Measurements from ENCODE around the gene MVB12B. TPM values are rescaled to one million over a fixed set of nuclear protein-coding genes. Genes with fewer than 3 reads are reported as not detected.

The MVB12B gene
- total and polyA plus RNA-seq, 2 of the 13 experiments (the other 11 are each of a cell fraction or from before 2014, with no cell fraction given) = 12.1 to 30.1 TPM

- TF ChIP-seq ZNF580 (CRISPR knock-in tag; IDR thresholded peaks at IDR 0.05; ENCODE audit: borderline replicate concordance, low read depth) (no peak), ERF (CRISPR knock-in tag; IDR thresholded peaks at IDR 0.05) (no peak)
Observed at GRCh38 chr9:126327714-126328185, 1.1 kb downstream of the MVB12B start (continued).

GRCh38 chr9:126328407-126328806 is 1.8 kb downstream of the MVB12B start:
- H3K36me3 ChIP-seq (replicated peaks in 1 of 2; ENCODE audit: control insufficient read depth in 1 of 2, insufficient read depth in 2 of 2, low read length in 2 of 2) = no peaks in the 10 kb centered on the region
- TF ChIP-seq, protein P1, sequence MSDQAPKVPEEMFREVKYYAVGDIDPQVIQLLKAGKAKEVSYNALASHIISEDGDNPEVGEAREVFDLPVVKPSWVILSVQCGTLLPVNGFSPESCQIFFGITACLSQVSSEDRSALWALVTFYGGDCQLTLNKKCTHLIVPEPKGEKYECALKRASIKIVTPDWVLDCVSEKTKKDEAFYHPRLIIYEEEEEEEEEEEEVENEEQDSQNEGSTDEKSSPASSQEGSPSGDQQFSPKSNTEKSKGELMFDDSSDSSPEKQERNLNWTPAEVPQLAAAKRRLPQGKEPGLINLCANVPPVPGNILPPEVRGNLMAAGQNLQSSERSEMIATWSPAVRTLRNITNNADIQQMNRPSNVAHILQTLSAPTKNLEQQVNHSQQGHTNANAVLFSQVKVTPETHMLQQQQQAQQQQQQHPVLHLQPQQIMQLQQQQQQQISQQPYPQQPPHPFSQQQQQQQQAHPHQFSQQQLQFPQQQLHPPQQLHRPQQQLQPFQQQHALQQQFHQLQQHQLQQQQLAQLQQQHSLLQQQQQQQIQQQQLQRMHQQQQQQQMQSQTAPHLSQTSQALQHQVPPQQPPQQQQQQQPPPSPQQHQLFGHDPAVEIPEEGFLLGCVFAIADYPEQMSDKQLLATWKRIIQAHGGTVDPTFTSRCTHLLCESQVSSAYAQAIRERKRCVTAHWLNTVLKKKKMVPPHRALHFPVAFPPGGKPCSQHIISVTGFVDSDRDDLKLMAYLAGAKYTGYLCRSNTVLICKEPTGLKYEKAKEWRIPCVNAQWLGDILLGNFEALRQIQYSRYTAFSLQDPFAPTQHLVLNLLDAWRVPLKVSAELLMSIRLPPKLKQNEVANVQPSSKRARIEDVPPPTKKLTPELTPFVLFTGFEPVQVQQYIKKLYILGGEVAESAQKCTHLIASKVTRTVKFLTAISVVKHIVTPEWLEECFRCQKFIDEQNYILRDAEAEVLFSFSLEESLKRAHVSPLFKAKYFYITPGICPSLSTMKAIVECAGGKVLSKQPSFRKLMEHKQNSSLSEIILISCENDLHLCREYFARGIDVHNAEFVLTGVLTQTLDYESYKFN (CRISPR knock-in tag; conservative IDR thresholded peaks at IDR 0.05) = no peak
- no peak for TF ChIP-seq IRF2 (CRISPR knock-in tag; IDR thresholded peaks at IDR 0.05)
- TF ChIP-seq IKZF5 (CRISPR knock-in tag; IDR thresholded peaks at IDR 0.05) = no peak
- no peak for TF ChIP-seq THAP11 (CRISPR knock-in tag; IDR thresholded peaks at IDR 0.05)
- no peak for TF ChIP-seq ELF4 (CRISPR knock-in tag; IDR thresholded peaks at IDR 0.05; ENCODE audit: borderline replicate concordance)
- TF ChIP-seq KAT7 (CRISPR knock-in tag; IDR thresholded peaks at IDR 0.05; ENCODE audit: borderline replicate concordance) = no peak
- TF ChIP-seq, protein P2, sequence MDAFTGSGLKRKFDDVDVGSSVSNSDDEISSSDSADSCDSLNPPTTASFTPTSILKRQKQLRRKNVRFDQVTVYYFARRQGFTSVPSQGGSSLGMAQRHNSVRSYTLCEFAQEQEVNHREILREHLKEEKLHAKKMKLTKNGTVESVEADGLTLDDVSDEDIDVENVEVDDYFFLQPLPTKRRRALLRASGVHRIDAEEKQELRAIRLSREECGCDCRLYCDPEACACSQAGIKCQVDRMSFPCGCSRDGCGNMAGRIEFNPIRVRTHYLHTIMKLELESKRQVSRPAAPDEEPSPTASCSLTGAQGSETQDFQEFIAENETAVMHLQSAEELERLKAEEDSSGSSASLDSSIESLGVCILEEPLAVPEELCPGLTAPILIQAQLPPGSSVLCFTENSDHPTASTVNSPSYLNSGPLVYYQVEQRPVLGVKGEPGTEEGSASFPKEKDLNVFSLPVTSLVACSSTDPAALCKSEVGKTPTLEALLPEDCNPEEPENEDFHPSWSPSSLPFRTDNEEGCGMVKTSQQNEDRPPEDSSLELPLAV (CRISPR knock-in tag; conservative IDR thresholded peaks at IDR 0.05; ENCODE audit: low read depth) = no peak
- TF ChIP-seq, protein P3, sequence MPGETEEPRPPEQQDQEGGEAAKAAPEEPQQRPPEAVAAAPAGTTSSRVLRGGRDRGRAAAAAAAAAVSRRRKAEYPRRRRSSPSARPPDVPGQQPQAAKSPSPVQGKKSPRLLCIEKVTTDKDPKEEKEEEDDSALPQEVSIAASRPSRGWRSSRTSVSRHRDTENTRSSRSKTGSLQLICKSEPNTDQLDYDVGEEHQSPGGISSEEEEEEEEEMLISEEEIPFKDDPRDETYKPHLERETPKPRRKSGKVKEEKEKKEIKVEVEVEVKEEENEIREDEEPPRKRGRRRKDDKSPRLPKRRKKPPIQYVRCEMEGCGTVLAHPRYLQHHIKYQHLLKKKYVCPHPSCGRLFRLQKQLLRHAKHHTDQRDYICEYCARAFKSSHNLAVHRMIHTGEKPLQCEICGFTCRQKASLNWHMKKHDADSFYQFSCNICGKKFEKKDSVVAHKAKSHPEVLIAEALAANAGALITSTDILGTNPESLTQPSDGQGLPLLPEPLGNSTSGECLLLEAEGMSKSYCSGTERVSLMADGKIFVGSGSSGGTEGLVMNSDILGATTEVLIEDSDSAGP (CRISPR knock-in tag; IDR thresholded peaks at IDR 0.05; ENCODE audit: borderline replicate concordance) = no peak
- TF ChIP-seq ZBTB20 (CRISPR knock-in tag; IDR thresholded peaks at IDR 0.05; ENCODE audit: borderline replicate concordance, low read depth) = no peak
- H3K79me2 ChIP-seq (ENCODE audit: insufficient read depth, low read length) = peaks cover 34% of the 10 kb centered on the region
- FAIRE-seq (no peak), DNase-seq (ENCODE audit: low spot score) (no peak), ATAC-seq (no peak)
- intact Hi-C loops (cut with micrococcal nuclease; ENCODE audit: unreplicated experiment) = no loop called here
- H3K27me3 ChIP-seq (ENCODE audit: control insufficient read depth in 1 of 2, insufficient read depth in 2 of 2, low read length in 2 of 2) = no peaks in the 10 kb centered on the region
- peaks cover 67% of the 10 kb centered on the region for H3K4me1 ChIP-seq (ENCODE audit: insufficient read depth, low read length)
- no peaks in the 10 kb centered on the region for H4K20me1 ChIP-seq (ENCODE audit: insufficient read depth, low read length)
- BruUV-seq (replicated peaks) = no TSS peak
- in situ Hi-C loops (cut with HindIII; ENCODE audit: extremely low pct_ligation_motif_present, low pct_unique_long_range_greater_than_20kb) = no loop called here
- H3K4me2 ChIP-seq (ENCODE audit: low read depth, low read length) = peak overlapping the region; percentile 80
- H3K27ac ChIP-seq (ENCODE audit: extremely low read length, insufficient read depth, low read length) = no peak overlapping the region
- no peak overlapping the region for H3K4me3 ChIP-seq (replicated peaks in 1 of 3; ENCODE audit: insufficient read depth in 1 of 3, low read depth in 2 of 3, low read length in 3 of 3)
- WGBS (ENCODE audit: low lambda C conversion rate) = 86% methylated on average over 3 of the region's 3 CpGs
- CTCF ChIA-PET (ENCODE audit: low intra/inter-chr PET ratio, low total read pairs) = no interaction called here
- POLR2A ChIA-PET = interaction anchor here (3.9 to 4.4 kb wide), 2 partner anchors 8 to 46 kb away, joined by 41 to 48 read pairs; no protein-coding TSS in a partner anchor
- no peak overlapping the region for H2AFZ ChIP-seq (ENCODE audit: low read length)
- H3K9ac ChIP-seq (ENCODE audit: insufficient read depth, low read depth, low read length) = no peak overlapping the region
- peaks cover 9% of the 10 kb centered on the region for H3K9me3 ChIP-seq (ENCODE audit: low read length)
